Subcutaneous adipose tissue (tissue), 4 donors: ENCODE data around the gene SLC8A1. TPM values are rescaled to one million over a fixed set of nuclear protein-coding genes. Genes with fewer than 3 reads are reported as not detected.

ENCODE experiments used
- total RNA-seq, 4 donors: library from RNA; depleted of rRNA; stranded (reverse); fragments of >200 nt; gene quantifications; one replicate each; pipeline ENCODE4 v1.1.0, GENCODE V29; 2016
- TF ChIP-seq, protein P1 (sequence below): fragments of 450-650 bp; IDR thresholded peaks from one replicate; pipeline ENCODE4 v1.5.1; 2016; ENCODE audit warnings: low read depth, mild to moderate bottlenecking, control low read depth, antibody characterized with exemption, moderate library complexity

The SLC8A1 gene
- total RNA-seq, 4 donors from 2014 or later: 7.5 to 32.5 (median 12.9) TPM

DNA sequence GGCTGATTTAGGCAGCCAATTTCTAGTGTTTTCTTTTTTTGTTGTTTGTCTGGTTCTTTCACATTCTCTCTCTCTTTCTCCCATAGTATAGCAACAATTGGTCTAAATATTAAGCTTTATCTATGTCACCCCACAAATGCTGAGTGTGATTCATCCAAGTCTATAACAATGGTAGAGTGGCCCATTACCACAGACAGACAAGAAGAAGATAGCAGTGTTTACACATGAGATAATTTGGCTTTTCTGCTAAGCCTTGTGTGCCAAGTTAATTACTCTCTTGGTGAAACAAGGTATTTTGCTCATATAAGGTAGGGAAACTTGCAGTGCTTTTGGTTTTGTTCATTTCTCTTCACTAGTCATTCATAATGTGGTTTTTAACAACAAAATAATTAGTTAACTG is 166.5 kb downstream of the SLC8A1 start:
- TF ChIP-seq, protein P1, sequence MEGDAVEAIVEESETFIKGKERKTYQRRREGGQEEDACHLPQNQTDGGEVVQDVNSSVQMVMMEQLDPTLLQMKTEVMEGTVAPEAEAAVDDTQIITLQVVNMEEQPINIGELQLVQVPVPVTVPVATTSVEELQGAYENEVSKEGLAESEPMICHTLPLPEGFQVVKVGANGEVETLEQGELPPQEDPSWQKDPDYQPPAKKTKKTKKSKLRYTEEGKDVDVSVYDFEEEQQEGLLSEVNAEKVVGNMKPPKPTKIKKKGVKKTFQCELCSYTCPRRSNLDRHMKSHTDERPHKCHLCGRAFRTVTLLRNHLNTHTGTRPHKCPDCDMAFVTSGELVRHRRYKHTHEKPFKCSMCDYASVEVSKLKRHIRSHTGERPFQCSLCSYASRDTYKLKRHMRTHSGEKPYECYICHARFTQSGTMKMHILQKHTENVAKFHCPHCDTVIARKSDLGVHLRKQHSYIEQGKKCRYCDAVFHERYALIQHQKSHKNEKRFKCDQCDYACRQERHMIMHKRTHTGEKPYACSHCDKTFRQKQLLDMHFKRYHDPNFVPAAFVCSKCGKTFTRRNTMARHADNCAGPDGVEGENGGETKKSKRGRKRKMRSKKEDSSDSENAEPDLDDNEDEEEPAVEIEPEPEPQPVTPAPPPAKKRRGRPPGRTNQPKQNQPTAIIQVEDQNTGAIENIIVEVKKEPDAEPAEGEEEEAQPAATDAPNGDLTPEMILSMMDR: no peak

DNA sequence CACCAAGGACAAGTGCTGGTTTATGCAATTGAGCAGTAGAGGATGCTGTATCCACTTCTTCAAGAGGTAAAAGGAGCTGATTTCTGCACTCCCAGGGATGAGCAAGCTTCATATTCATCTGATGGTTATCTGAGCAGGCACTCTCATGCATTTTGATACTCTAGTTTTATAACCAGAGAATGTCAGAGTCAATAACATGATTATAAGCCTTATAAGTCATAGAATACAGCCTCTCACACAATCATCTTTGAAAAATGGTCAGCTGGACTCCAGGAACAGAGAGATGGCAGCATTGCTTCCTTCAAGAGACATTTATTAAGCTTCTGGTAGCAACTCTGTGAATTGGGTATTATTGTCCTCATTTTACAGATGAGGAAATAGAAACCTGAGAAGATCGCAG is 167.1 kb downstream of the SLC8A1 start:
- TF ChIP-seq, protein P1: no peak

DNA sequence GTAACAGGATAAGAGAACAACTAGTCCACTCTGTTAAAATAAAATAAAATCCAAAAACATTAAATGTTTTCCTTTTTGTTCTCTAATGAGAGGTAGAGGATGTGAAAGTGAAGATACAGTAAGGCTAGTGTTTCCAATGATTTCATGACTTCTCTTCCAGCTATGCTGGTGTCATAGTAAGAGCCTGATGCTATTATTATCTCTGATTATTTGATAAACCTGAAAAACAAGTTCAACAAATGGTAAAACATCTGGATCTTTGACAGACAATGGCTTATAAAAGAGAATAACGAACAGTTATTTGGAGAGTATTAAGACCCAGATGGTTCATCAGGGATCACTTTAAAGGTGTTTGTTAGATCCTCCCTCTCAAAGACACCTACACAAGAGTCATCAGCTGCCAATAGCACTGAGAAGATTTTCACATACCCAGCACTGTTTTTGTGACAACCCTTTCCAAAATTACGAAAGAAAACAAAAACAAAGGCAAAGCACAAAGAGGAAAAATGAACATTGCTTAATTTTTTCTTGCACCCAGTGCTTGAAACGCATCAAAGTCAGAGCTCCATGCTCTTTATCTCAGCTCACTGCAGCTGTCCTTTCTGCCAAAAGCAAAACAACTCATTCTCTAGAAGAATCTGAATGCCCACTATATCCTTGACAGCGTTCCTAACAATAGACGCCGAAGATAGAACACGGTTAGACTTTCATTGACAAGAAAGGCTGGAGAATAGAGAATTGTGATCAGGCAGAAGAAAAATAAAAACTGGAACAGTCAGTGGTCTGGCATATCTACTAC is 168.6 kb downstream of the SLC8A1 start:
- TF ChIP-seq, protein P1: no peak

DNA sequence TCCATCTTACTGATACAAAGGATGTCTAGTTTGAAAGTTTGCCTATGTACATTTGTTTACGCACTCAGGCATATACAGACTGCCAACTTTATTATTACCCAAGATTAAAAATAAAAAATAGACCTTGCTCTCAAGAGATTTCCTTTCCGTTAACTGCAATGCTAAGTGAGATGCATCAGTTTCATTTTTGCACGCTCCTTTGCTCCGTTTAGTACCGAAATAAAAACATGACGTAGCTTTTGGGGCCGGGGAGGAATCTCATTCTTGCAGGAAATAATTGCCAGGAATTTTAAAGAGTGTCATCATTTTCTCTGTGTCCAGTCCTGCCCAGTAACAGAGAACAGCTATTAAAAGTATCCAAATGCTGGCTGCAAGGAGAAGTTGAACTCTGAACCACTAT is 169.5 kb downstream of the SLC8A1 start:
- TF ChIP-seq, protein P1: no peak

DNA sequence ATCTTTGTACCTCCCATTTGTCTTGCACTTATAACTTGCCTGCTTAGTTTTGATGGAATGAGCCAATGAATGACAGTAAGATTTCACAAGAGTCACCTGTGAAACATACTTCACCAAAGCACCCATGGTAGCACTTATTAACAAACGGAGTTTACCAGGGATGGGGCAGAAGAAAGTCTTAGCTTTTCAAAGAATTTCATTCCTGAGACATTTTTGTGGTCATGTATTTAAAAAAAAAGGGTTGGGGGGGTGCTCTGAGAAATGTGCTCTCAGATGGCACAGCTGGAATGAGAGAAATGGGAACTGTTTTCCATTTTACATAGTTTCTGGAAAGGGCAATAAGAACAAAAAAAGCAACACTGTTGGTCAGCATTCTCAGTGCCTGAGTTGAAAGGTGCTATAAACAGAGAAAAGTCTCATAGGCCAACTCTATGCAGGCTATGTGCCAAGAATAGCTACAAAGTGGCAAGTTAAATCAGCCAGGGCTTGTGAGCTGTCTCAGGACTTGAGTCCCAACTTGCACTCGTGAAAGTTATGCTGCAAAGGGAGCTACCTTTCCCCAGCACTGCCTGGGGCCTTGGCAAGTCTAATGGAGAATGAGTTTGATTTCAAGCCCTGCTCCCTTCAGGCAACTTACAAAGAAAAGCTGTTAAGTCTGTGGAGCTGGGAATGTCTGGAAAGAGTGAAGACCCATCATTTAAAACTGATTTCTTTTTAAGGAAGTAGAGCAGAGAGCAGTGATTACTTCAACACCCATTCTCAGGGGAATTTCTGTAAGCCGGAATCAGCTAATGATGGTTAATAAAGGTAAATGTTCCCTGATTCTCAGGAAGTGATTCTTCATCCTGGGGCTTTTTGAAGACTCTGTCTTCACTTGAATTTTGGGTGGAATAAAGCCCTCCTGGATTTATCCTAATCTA is 170.6 kb downstream of the SLC8A1 start:
- TF ChIP-seq, protein P1: no peak

DNA sequence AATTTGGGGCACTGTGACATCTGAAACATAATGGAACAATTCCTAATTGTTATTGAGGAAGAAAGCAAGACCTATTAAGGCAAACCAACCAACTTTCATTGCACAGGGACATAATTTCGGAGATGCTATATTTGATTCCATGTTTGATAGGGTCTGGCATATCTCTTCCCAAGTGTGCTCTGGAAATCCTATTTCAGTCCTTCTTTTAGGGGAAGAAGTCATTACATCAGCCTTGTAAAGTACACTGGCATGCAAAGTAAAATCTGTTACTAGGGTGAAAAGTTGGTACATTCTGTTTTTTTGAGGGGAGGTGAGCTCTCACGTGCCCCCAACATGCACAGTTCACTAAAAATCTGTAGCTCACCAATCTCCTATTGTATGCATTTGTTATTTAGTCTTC is 172.4 kb downstream of the SLC8A1 start:
- TF ChIP-seq, protein P1: no peak

DNA sequence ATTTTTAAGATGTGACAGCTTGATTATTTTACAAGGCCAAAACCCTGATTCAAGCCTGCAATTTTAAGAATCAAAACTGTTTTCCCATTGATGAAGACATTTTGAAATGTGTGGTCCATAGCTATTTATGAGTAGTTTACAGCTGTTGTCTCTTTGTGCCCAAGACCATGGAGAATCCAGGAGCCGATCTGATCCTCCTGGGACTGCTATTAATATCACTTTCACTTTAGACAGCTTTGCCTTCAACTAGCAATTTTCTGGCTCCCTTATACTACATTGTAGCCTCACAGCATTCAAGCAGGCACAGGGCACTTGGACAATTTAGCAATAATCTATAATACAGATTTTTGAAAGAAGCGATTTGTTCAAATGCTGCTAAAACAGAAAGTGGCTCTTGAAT is 172.9 kb downstream of the SLC8A1 start:
- TF ChIP-seq, protein P1: no peak
